Stimulated activated CD4-positive, alpha-beta T cell treated with anti-CD3 and anti-CD28 coated beads, TNF-alpha, amount 100 ng/mL, for 48 hours (primary cell): ENCODE data around the gene MBOAT2.

Source experiments
- DNase-seq, 3 donors: peaks; one replicate each; pipeline ENCODE4 v3.0.0-alpha.2; 2020; ENCODE audit warnings: low read depth in 3 of 3

MBOAT2 gene

DNA sequence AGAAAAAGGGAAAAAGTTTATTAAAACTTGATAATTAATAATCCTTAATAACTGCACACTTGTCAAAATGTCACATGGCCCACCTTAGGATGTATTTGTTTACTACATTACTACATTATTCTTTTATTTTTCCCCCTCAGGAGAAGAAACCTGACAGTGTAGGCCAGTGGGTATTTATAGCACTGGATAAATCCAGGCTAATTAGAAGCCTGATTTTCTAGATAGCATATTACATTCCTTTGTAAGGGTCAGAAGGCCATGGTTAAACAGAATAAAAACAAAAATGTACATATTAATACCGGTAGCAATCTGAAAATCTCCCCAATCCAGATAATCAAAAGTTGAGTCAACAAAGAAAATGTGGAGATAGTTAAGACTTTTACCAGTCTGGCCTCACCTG is 144.6 kb downstream of the MBOAT2 start:
- DNase-seq: no peak

DNA sequence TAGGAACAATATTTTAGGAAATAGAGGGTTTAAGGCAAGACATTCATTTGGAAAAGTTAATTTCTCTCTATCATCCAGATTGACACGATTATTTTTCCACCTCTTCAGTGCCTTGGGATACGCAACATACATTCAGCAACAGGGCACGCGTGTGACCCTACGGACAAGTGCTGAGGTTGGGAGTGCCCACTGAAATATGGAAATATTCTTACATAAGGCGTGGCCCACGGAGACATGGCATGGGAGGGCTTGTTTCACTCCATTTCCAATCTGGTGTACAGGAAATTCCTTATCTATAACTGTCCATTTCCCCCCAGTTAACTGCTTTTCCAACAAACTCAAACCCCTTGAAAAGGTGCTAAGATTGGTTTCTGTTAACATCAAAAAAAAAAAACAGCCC is 145.2 kb downstream of the MBOAT2 start:
- no peak for DNase-seq

DNA sequence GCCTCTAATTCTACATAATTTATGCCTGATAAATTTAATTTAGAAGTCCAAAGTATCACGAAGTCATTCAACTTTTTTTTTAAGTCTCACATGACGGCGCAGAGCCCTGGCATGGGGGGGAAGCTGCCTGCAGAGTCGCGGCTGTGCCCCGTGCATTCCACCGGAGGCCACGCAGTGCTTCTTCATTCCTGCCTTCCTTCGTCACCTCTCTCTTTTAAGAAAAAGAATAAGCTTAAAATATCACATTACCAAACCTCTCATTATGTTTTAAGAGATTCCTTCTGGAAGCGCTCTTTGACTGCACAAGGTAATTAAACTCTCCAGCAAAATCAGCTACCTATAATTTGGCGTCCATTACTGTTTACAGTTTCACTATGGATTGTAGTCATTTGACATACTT is 145.8 kb downstream of the MBOAT2 start:
- no peak for DNase-seq

DNA sequence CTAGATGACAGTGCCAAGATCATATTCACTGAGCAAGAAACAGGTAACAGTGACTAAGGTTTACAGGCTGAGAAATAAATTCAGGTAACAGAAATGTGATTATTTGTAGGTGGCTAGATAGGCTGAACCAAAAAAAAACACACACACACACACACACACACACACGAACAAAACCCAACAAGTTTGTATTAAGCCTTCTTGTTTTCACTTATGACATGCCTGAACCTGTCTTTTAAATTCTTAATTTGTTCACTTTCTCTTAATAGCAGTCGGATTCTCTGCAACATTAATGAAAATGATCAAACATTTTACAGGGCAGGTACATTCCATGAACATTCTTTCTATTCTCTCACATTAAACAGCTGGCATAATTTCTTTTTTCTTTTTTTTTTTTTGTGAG is 147.3 kb downstream of the MBOAT2 start:
- no peak for DNase-seq

DNA sequence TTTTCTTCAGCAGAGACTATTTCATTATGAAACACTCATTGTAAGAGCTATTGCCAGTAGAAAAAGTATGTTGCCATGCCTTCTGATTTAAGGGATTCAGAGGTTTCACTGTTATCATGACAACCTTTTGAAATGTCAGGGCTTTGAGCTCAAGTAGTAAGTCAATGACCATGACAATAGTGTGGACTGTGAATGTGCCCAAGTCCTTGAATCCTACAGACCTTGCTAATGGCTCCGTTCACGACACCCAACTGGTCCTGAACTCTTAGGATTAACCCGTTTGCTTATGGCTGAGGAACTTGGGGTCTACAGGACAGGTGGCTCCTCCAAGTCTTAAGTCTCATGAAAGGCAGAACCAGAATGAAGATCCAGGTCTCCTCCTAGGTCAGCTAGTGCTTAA is 148.5 kb downstream of the MBOAT2 start:
- no peak for DNase-seq

DNA sequence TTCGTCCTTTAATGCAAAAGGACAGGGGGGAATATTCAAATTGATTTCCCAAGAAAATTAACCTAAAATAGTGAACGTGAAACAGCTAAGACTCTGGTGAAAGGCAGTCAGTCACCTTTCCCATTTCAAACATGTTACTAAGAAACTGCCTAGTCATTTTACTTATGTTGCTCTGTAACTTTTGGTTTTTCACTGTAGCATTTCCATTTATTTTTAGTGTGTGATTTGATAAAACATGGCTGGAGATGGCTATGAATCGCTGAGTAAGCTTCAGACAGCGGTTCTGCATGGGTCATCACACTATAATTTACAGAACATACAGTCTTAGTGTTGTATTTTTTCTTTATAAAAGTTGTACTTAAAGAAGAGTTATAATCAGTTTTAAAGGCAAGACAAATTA is 150.1 kb downstream of the MBOAT2 start:
- DNase-seq: no peak

DNA sequence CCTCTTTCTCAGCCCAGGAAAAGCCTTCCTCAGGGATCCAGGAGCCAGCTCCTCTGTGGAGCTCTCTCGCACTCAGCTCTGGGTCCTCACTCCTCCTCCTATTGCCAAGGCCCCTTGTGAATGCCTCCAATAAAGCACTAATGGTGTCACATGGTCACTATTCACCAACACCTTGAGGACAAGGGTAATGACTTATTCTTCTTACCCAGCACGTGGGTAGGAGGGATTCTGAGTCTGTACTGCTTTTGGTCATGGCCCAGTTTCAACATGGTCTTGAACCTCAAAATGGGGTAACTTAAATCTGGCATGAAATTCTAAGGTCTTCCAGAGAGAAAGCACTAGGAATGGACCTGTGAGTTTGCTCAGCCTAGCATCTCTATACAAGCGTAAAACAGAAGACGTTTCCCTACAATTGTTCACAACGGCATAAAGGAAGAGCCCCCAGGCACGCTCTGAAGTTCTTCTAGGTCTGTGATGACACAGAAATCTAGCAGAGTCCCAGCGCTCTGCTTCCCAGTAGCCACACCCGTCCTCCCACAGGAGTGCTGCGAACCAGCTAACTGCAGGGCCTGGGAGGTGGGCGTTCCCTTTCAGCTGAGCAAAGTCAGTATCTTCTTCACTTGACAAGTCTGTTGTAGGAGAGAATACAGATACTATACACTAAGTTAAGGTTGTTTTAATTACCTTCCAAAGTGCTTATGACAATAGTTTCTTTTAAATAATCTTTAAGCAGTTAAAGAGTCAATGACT is 151.5 kb downstream of the MBOAT2 start:
- DNase-seq: no peak

DNA sequence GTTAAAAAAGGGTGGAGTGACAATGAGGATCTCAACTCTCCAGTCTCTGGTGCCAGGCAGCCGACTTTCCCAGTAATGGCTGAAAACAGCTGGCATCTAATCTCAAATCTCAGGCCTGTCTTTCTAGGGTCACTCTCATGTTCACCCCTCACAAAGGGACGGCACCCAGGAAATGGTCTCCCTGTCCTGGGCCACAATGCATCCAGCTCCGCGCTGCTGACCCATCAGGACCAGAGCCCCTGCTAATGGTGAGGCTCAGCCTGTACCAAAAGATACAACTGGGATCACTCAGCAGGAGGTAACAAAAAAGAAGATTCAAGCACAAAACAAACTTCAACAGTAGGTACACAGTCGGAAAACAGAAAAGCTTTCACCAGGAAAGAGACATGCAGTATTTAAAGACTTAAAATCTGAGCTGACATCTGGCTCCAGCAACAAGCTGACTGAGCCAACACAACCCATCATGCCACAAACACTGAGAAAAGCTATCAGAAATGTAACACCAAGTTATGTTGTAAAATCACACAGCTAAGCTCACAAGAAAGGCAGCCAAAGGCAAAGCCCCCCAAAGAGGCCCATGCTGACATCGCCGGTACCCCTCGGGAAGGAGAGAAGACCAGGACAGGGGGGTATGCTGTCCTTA is 152.5 kb downstream of the MBOAT2 start:
- DNase-seq: no peak

DNA sequence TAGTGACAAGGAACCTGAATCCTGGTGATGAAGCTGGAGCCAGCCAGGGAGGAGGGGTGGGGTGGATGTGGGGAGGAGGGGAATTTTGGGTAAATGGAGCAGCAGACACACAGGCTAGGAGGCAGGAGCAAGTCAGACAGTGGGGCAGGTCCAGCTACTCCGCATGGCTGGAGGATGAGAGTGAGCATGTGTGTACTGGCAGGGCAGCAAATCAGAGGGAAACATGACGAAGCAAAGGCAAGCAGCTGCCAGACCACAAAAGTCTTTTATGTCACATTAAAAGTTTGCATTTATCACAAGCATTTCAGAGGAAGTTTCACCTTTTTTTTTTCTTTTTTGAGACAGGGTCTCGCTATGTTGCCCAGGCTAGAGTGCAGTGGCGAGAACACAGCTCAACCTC is 154.2 kb downstream of the MBOAT2 start:
- no peak for DNase-seq

DNA sequence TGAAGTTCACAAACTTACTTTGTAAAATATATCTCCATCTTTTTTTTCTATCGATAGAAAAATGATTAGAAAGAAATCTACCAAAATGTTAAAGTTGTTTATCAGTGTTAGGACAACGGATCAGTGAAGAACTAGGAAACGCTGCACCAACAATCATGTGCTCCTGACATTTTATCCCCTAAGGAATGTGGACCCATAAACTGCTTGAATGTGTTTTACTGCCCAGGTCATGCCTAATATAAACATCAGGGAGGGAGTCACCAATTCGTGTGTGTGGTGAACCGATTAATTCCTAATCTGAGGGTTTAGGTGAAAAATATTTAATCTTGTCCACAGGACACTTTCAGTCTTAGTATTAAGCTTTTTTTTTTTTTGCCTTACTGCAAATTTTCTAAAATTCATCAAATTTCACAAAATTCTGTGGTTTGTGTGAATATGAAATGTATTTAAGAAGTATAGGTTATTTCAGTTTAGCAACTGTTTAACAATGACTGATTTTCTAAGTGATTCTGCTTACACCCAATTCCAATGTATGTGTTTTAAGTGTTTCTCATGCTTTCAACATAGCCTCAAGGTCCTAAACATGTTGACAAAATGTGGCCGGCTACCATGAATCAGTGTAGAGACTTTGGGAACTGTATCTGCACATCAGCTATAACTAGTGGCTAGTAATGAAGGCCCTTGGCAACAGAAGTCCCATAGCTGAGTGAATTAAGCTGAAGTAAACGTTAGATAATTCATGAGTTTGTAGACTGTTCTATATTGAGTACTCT is 155.0 kb downstream of the MBOAT2 start:
- DNase-seq: no peak

DNA sequence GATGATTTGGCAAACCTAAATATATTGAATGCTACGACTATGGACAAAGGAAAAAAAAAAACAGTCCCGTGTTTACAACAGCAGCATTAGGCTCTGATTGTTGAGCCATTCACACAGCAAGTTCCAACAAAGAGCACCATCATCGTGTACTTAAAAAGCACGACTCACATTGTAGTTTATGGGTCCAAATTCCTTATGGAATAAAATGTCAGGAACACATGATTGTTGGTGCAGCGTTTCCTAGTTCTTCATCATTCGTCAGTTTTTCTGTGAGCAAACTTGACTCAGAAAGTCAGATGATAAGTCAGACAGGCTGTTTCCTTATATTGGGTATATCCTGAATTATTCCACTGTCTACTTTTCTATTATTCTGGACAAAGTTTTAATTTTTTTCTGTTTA is 156.1 kb downstream of the MBOAT2 start:
- DNase-seq: no peak

DNA sequence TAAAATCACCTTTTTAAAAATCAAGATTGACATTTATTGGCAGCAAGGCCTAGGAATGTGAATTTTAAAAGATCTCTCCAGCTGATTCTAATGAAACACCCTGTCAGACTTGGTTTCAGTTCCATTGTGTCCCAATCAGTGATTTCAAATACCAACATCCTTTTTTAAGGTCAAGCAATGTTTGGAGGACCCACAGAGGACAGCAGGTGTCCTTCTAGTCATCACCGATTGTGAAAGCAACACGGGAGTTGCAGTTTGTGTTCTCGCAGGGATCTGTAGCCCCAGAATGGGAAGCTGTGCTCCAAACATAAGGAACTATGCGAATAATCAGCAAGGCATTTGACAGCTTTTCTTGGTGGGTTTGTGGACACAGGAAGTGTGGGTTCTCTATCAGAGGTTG is 161.6 kb downstream of the MBOAT2 start:
- DNase-seq: no peak

DNA sequence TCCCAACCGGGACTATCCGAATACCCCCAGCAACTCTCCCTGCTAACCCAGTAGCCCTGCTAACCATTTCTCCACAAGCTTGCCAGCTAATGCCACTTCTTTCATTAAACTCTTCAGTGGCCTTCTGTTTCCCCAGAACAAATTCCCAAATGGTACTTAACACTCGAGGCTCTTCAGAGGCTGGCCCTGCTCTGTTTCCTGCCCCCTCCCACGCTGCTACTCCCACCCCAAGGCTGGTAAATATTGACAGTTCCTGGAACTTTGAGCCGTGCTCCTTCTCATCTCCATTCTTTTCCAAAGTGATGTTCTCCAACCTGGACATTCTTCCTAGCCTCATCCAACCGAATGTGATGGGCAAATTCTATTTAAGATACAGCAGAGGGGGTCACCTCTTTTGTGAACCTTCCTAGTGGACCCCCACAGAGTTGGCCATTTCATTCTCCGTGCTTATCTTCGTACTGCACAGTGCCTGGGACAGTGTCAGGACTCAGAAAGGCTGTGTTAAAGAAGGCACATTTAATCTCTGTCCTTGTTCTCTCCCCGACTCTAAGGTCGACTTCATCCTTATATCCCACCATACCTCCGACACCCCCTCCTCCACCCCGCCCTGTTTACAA is 162.9 kb downstream of the MBOAT2 start:
- DNase-seq: no peak

DNA sequence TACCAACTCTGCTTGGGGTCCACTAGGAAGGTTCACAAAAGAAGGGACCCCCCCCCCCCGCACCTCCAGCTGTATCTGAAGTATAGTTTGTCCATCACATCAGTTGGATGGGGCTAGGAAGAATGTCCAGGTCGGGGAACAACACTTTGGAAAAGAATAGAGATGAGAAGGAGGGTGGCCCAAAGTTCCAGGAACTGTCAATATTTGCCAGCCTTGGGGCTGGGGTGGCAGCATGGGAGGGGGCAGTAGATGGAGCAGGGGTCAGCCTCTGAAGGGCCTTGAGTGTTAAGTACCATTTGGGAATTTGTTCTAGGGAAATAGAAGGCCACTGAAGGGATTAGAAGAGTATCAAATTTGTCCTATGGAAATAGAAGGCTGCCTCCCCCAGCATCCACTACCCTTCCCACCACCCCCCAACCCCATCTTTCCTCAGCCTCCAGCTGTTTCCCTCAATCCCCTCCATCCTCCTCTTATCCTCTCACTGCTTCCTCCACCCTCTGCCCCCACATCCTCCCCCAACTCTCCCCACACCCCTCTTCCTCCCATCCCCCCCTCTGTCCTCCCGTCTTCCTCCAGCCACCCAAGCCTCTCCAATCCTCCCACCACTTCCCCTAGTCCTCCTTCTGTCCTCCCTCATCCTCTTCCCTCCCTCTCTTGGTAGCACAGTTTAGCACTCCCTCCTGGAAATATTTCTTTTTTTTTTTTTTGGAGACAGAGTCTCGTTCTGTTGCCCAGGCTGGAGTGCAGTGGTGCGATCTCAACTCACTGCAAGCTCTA is 164.1 kb downstream of the MBOAT2 start:
- no peak for DNase-seq

DNA sequence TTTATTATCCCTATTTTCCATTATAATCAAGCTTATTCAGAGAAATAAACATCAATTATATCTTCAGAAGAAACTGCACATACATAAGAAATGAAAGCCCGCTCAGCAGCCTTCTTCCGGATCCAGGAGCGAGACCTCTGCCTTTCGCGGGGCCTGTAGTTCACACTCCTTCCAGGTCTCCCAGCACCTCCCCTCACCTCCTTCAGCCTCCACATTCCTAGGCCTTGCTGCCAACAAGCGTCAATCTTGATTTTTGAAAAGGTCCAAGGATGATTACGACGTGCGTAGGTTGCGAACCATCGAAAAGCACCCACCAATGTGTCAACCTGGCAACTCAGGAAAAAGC is 165.7 kb downstream of the MBOAT2 start:
- DNase-seq: no peak

DNA sequence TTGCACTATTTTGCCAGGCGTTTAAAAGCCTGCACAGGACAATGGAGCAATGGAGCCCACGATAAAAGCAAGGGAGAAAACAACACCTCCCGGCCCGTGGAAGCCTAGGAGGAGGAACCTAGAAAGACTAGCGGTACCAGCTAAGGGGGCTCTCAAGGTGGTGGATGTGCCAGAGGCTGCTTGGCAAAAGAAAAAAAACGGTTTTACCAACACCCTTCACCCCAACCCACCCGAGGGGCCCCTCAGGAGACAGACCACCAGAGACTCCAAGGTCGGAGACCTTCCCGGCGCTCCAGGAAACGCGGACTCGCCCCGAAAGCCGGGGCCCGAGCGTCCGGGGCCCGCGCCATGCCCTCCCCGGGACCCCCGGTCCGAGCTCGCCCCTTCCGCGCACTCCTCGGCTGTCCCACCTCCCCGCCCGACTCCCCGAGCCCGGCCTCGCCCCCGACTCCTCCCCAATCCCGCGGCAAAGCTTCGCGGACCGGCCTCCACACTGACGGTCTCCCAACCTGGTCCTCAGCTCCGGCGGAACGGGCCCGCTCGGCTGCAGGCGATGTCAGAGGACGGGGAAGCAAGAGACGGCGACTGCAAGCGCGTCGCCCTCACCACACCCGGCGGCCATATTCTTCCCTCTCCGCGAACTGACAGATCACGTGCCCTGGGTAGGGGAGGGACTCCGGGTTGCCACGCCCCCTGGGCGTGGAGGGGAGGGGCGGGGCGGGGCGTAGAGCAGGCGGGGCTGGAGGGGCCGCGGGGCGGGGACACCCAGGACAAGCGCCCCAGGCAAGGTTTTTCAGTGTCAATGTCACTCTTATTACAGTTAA is 166.3 kb downstream of the MBOAT2 start, which contains the start of gene KIDINS220:
KIDINS220 (minus strand) TSS at position 643 of the 824 bp plus-strand sequence. CDS start 10,520 bp downstream, outside the sequence.
- DNase-seq: peak; percentile 69 to 77 (median 71)

DNA sequence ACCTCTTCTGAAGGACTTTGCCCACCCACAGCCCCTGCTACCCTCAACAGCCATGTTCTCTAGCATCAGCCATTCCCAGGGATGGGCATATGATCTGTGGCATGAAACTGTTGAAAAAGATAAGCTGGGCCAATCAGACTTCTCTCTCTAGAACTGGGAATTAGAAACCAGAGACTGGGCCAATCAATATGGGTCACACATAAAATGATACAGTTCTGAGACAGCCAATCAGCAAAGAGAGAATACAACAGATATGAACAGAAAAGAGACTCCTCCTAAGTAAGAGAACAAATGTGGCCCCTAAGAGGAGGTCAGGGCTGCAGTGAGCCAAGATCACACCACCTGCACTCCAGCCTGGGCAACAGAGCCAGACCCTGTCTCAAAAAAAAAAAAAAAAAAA is 168.2 kb downstream of the MBOAT2 start:
- no peak for DNase-seq

DNA sequence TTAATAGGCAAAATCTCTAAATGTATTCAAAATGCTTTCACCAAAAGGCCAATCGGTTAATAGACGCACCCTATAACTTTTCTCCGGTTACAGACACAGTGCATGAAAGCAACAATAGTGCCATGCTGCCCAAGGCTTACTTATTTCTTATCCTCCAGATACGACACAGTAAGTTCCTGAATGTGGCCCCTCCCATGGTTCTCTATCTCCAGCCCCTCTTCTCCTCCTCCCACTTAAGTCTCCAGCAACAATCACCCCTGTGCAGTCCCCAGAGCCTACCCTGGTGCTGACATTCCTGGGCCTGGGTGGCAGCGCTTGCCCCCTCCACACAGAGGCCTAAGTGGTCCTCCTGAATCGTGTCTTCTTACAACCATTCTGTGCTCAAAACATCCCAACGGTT is 169.6 kb downstream of the MBOAT2 start:
- DNase-seq: no peak

DNA sequence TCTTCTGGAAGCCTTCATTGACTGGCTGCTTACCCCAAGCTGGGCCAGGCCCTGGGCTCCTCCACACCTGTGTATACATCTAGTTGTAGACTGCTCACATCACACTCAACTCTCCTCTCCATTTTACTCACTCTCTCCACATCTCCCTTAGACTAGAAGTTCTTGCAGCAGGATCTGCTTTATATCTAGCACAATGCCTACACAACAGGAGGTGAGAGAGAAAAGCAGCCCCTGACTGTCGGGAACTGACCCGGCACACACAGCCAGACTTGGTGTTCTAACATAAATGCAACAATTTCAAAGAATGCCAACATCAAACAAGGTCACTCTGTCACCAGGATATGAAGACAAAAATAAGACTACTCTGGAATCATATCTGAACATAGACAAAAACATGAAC is 172.0 kb downstream of the MBOAT2 start:
- no peak for DNase-seq

DNA sequence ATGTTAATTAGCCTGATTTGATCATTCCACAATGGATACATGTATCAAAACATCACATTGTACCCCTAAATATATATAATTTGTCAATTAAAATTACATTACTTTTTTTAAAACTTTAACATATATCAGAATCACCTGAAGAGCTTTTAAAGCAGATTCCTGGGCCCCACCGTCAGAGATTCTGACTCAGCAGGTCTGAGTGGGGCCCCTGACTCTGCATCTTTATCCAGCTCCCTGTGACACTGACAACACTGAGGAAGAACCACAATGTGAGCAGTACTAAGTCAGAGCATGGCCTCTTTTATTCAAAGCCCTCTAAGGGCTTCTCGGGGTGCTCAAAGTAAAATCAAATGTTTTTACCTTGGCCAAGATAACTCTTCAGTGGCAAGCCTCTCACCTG is 175.8 kb downstream of the MBOAT2 start:
- DNase-seq: no peak

DNA sequence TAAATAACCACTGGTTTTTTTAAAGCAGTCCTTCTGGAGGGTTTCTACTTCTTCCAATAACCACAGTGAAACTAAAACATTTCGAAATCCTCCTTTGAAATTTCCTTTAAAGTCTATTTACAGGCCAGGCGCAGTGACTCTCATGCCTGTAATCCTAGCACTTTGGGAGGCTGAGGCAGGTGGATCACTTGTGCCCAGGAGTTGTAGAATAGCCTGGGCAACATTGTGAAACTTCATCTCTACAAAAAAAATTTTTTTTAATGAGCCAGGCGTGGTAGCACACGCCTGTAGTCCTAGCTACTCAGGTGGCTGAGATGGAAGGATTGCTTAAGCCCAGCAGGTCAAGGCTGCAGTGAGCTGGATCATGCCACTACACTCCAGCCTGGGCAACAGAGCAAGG is 181.3 kb downstream of the MBOAT2 start:
- DNase-seq: no peak
